HCT116 (cell line): ENCODE measurements around the gene ARHGAP10. TPM values are rescaled to one million over a fixed set of nuclear protein-coding genes. Genes with fewer than 3 reads are reported as not detected.

Experiments
- ATAC-seq: fragments of 200-7000 bp; cut with Tn5 transposase; 2 replicates; pipeline ENCODE4 v1.9.1; 2020; ENCODE audit warnings: mild to moderate bottlenecking, moderate library complexity
- BruUV-seq: library from RNA; stranded (reverse); fragments of 400-500 nt; replicated peaks from 2 replicates; lab custom pipeline; 2021; lab: Mats Ljungman, UMichigan
- CTCF ChIA-PET: fragments of 300-600 bp; sonication (Branson Sonifier 250); formaldehyde crosslinking; loops from one replicate; lab custom pipeline; 2021; ENCODE audit warnings: antibody characterized with exemption; lab: Charles Lee
- POLR2A ChIA-PET: fragments of 300-600, 350-600 bp; sonication (Branson Sonifier 250); formaldehyde crosslinking; loops from one replicate; lab custom pipeline; 2021; ENCODE audit warnings: antibody characterized with exemption; lab: Charles Lee
- RAD21 ChIA-PET, 2 experiments: fragments of 300-600 bp; sonication (Branson Sonifier 250); formaldehyde crosslinking; loops; one replicate each; lab custom pipeline; 2023; ENCODE audit warnings: low total read pairs in 2 of 2; ENCODE audit not compliant: uncharacterized antibody in 2 of 2, unreplicated experiment in 2 of 2, low non-redundant PET in 1 of 2; lab: Charles Lee
- DNase-seq: peaks from one replicate; pipeline ENCODE4 v3.0.0-alpha.2; 2010; ENCODE audit warnings: low read depth, low spot score
- H2AFZ ChIP-seq: fragments of 200-600 bp; shearing (Covaris generic), sonication (generic); 2 replicates; pipeline ENCODE4 v1.6.1; 2017; ENCODE audit warnings: low read depth, mixed run types, mixed read lengths, antibody characterized with exemption, low read length; ENCODE audit not compliant: poor library complexity, severe bottlenecking
- H3K27ac ChIP-seq: 2 replicates; pipeline ENCODE4 v1.5.1; 2012; ENCODE audit warnings: low read depth, low read length
- H3K27me3 ChIP-seq: fragments of 200-600 bp; sonication (generic); 2 replicates; pipeline ENCODE4 v1.6.1; 2016; ENCODE audit warnings: mixed run types, low read length, mixed read lengths; ENCODE audit not compliant: insufficient read depth
- H3K36me3 ChIP-seq, 2 experiments: fragments of 200-500 bp in 1 of 2; fragments of 200-600 bp in 1 of 2; sonication (Bioruptor generic) in 1 of 2; sonication (generic) in 1 of 2; 2 replicates each; pipeline versions ENCODE4 v1.5.1 to v1.6.1; 2014 to 2016; ENCODE audit warnings: low read length in 2 of 2, inconsistent platforms in 1 of 2, mixed read lengths in 1 of 2, mixed run types in 1 of 2; ENCODE audit not compliant: insufficient read depth in 2 of 2, control insufficient read depth in 1 of 2
- H3K4me1 ChIP-seq, 2 experiments: fragments of 200-600 bp in 1 of 2; sonication (generic) in 1 of 2; 2 replicates each; pipeline versions ENCODE4 v1.5.1 to v1.6.1; 2012 to 2017; ENCODE audit warnings: low read length in 2 of 2, inconsistent platforms in 1 of 2, mild to moderate bottlenecking in 1 of 2, mixed read lengths in 1 of 2, mixed run types in 1 of 2, moderate library complexity in 1 of 2; ENCODE audit not compliant: insufficient read depth in 2 of 2, control insufficient read depth in 1 of 2
- H3K4me2 ChIP-seq: fragments of 200-600 bp; sonication (generic); 2 replicates; pipeline ENCODE4 v1.6.1; 2017; ENCODE audit warnings: mixed run types, low read length, mixed read lengths
- H3K4me3 ChIP-seq, 2 experiments: fragments of 200-600 bp in 1 of 2; sonication (generic) in 1 of 2; replicated peaks in 1 of 2; 2 replicates each; pipeline ENCODE4 v1.5.1; 2011 to 2016; ENCODE audit warnings: low read length in 2 of 2, control low read depth in 1 of 2, low read depth in 1 of 2, mild to moderate bottlenecking in 1 of 2, mixed read lengths in 1 of 2, mixed run types in 1 of 2
- H3K79me2 ChIP-seq: fragments of 200-600 bp; sonication (generic); 2 replicates; pipeline ENCODE4 v1.6.1; 2017; ENCODE audit warnings: mild to moderate bottlenecking, mixed run types, low read length, moderate library complexity, mixed read lengths; ENCODE audit not compliant: insufficient read depth
- H3K9ac ChIP-seq: fragments of 200-600 bp; sonication (generic); 2 replicates; pipeline ENCODE4 v1.6.1; 2016; ENCODE audit warnings: low read length, mixed read lengths
- H3K9me2 ChIP-seq: fragments of 200-600 bp; sonication (generic), shearing (Covaris generic); 2 replicates; pipeline ENCODE4 v1.6.1; 2017; ENCODE audit warnings: mixed run types, mild to moderate bottlenecking, moderate library complexity; ENCODE audit not compliant: insufficient read depth
- H3K9me3 ChIP-seq, 2 experiments: fragments of 200-500 bp in 1 of 2; fragments of 200-600 bp in 1 of 2; sonication (Bioruptor generic) in 1 of 2; sonication (generic) in 1 of 2; 2 replicates each; pipeline ENCODE4 v1.6.1; 2014 to 2017; ENCODE audit warnings: low read length in 2 of 2, mixed read lengths in 2 of 2, inconsistent platforms in 1 of 2, low read depth in 1 of 2, mild to moderate bottlenecking in 1 of 2, mixed run types in 1 of 2, moderate library complexity in 1 of 2; ENCODE audit not compliant: control insufficient read depth in 1 of 2, insufficient read depth in 1 of 2
- H4K20me1 ChIP-seq: fragments of 200-600 bp; sonication (generic), shearing (Covaris generic); 2 replicates; pipeline ENCODE4 v1.6.1; 2017; ENCODE audit warnings: mixed run types, mild to moderate bottlenecking, moderate library complexity; ENCODE audit not compliant: insufficient read depth
- CBX3 ChIP-seq: IDR thresholded peaks from 2 replicates; pipeline ENCODE4 v1.6.1; 2012; ENCODE audit warnings: low read depth
- EZH2 ChIP-seq: fragments of 200-600 bp; sonication (generic); IDR thresholded peaks from 2 replicates; pipeline ENCODE4 v1.6.1; 2017; ENCODE audit warnings: antibody characterized with exemption, mixed run types
- EZH2phosphoT487 ChIP-seq: fragments of 200-600 bp; IDR thresholded peaks from 2 replicates; pipeline ENCODE4 v1.6.1; 2018; ENCODE audit warnings: antibody characterized with exemption, borderline replicate concordance
- FOSL1 ChIP-seq: IDR thresholded peaks from 2 replicates; pipeline ENCODE4 v1.6.1; 2012; ENCODE audit warnings: low read depth
- POLR2A ChIP-seq: IDR thresholded peaks from 2 replicates; pipeline ENCODE4 v1.7.0; 2011; ENCODE audit warnings: borderline replicate concordance; ENCODE audit not compliant: insufficient read depth, insufficient read length; ENCODE audit errors: extremely low read depth
- RAD21 ChIP-seq: IDR thresholded peaks from 2 replicates; pipeline ENCODE4 v1.6.1; 2012; ENCODE audit warnings: low read depth, mild to moderate bottlenecking
- SIN3A ChIP-seq: IDR thresholded peaks from 2 replicates; pipeline ENCODE4 v1.6.1; 2012; ENCODE audit warnings: low read depth
- SP1 ChIP-seq: IDR thresholded peaks from 2 replicates; pipeline ENCODE4 v1.6.1; 2012; ENCODE audit warnings: low read depth
- SRF ChIP-seq: IDR thresholded peaks from 2 replicates; pipeline ENCODE4 v1.6.1; 2012; ENCODE audit warnings: low read depth
- TCF7L2 ChIP-seq: IDR thresholded peaks from 2 replicates; pipeline ENCODE4 v1.7.0; 2011; ENCODE audit warnings: borderline replicate concordance, inconsistent platforms; ENCODE audit not compliant: insufficient read depth, insufficient read length; ENCODE audit errors: extremely low read depth
- ZFX ChIP-seq: fragments of 450-650 bp; IDR thresholded peaks from 2 replicates; pipeline ENCODE4 v1.6.1; 2017
- ZNF274 ChIP-seq: fragments of 200-500 bp; sonication (Bioruptor generic); IDR thresholded peaks from 2 replicates; pipeline ENCODE4 v1.6.1; 2014; ENCODE audit warnings: mild to moderate bottlenecking, low read depth, low read length, inconsistent platforms
- intact Hi-C: fragments of 100-400 bp; cut with micrococcal nuclease; formaldehyde crosslinking; loops from 2 replicates; pipeline ENCODE4 v1.10.0; 2022
- total RNA-seq: library from RNA; stranded (reverse); gene quantifications from one replicate; pipeline ENCODE4 v1.2.1, GENCODE V29; 2021; ENCODE audit not compliant: unreplicated experiment
- TF ChIP-seq, protein P1 (sequence below), 3 experiments: fragments of 200-600 bp in 1 of 3; sonication (generic) in 1 of 3; IDR thresholded peaks in 2 of 3; conservative IDR thresholded peaks in 1 of 3; 2 replicates each; pipeline ENCODE4 v1.5.1; 2012 to 2017; ENCODE audit warnings: low read depth in 2 of 3, low read length in 2 of 3, antibody characterized with exemption in 1 of 3, borderline replicate concordance in 1 of 3, control low read depth in 1 of 3, mild to moderate bottlenecking in 1 of 3, mixed read lengths in 1 of 3, mixed run types in 1 of 3, moderate library complexity in 1 of 3; ENCODE audit not compliant: insufficient read depth in 1 of 3
- TF ChIP-seq, protein P2 (sequence below): IDR thresholded peaks from 2 replicates; pipeline ENCODE4 v1.6.1; 2011; ENCODE audit warnings: mild to moderate bottlenecking, low read length, moderate library complexity; ENCODE audit not compliant: insufficient replicate concordance; ENCODE audit errors: extremely low read depth
- TF ChIP-seq, protein P3 (sequence below): IDR thresholded peaks from 2 replicates; pipeline ENCODE4 v1.6.1; 2012
- TF ChIP-seq, protein P4 (sequence below): IDR thresholded peaks from 2 replicates; pipeline ENCODE4 v1.6.1; 2012
- TF ChIP-seq, protein P5 (sequence below): IDR thresholded peaks from 2 replicates; pipeline ENCODE4 v1.6.1; 2012; ENCODE audit warnings: low read depth

ARHGAP10 gene
- total RNA-seq, 1 experiment from 2014 or later = 24.7 TPM

DNA sequence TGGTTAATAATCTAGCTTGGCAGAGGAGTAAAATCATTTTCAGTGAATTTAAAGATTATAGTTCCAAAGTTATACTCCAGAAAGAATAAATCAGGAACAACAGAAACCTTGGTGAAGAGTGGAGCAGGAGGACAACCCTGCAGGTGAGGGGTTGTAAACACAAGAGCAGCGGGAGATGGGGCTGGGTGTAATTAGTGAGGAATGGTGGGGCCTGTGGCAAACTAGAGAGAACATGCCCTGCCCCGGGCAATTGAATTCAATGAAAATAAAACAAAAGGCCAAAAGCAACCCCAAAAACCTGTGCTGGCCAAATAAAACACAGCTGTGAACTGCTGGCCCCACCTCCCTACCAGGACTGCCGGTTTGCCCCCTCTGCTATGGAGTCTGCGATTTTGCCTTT, 385.1 kb downstream of the ARHGAP10 start:
- Histone ChIP-seq H4K20me1 (0 out of 2 replicates have a peak, but pooled peaks cover 3% of the 10 kb centered on the region), H3K27ac (no peak overlapping the region), H3K4me3 (no peak overlapping the region), H3K9ac (no peak overlapping the region), H3K79me2 (no peaks in the 10 kb centered on the region), H3K36me3 (no peaks in the 10 kb centered on the region), H2AFZ (no peak overlapping the region), H3K4me1 (no peaks in the 10 kb centered on the region), H3K27me3 (no peaks in the 10 kb centered on the region)
- no TSS peak for BruUV-seq
- ATAC-seq = 0 out of 2 replicates have a peak, but pooled peaks have one; percentile 42
- ChIA-PET POLR2A (no interaction called here), CTCF (no interaction called here)
- TF ChIP-seq ZNF274 (no peak), CBX3 (no peak), ZFX (no peak), SIN3A (no peak), RAD21 (no peak), SP1 (no peak), EZH2phosphoT487 (no peak), TCF7L2 (no peak), POLR2A (no peak), EZH2 (no peak), SRF (no peak), FOSL1 (no peak)
- TF ChIP-seq, protein P1, sequence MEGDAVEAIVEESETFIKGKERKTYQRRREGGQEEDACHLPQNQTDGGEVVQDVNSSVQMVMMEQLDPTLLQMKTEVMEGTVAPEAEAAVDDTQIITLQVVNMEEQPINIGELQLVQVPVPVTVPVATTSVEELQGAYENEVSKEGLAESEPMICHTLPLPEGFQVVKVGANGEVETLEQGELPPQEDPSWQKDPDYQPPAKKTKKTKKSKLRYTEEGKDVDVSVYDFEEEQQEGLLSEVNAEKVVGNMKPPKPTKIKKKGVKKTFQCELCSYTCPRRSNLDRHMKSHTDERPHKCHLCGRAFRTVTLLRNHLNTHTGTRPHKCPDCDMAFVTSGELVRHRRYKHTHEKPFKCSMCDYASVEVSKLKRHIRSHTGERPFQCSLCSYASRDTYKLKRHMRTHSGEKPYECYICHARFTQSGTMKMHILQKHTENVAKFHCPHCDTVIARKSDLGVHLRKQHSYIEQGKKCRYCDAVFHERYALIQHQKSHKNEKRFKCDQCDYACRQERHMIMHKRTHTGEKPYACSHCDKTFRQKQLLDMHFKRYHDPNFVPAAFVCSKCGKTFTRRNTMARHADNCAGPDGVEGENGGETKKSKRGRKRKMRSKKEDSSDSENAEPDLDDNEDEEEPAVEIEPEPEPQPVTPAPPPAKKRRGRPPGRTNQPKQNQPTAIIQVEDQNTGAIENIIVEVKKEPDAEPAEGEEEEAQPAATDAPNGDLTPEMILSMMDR (IDR thresholded peaks at IDR 0.05 in 2 of 3, conservative IDR thresholded peaks at IDR 0.05 in 1 of 3; ENCODE audit: borderline replicate concordance in 1 of 3, insufficient read depth in 1 of 3, low read depth in 2 of 3, low read length in 2 of 3) = no peak
- TF ChIP-seq, protein P2, sequence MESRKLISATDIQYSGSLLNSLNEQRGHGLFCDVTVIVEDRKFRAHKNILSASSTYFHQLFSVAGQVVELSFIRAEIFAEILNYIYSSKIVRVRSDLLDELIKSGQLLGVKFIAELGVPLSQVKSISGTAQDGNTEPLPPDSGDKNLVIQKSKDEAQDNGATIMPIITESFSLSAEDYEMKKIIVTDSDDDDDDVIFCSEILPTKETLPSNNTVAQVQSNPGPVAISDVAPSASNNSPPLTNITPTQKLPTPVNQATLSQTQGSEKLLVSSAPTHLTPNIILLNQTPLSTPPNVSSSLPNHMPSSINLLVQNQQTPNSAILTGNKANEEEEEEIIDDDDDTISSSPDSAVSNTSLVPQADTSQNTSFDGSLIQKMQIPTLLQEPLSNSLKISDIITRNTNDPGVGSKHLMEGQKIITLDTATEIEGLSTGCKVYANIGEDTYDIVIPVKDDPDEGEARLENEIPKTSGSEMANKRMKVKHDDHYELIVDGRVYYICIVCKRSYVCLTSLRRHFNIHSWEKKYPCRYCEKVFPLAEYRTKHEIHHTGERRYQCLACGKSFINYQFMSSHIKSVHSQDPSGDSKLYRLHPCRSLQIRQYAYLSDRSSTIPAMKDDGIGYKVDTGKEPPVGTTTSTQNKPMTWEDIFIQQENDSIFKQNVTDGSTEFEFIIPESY = no peak
- TF ChIP-seq, protein P3, sequence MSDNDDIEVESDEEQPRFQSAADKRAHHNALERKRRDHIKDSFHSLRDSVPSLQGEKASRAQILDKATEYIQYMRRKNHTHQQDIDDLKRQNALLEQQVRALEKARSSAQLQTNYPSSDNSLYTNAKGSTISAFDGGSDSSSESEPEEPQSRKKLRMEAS = no peak
- TF ChIP-seq, protein P4, sequence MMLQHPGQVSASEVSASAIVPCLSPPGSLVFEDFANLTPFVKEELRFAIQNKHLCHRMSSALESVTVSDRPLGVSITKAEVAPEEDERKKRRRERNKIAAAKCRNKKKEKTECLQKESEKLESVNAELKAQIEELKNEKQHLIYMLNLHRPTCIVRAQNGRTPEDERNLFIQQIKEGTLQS = no peak
- TF ChIP-seq, protein P5, sequence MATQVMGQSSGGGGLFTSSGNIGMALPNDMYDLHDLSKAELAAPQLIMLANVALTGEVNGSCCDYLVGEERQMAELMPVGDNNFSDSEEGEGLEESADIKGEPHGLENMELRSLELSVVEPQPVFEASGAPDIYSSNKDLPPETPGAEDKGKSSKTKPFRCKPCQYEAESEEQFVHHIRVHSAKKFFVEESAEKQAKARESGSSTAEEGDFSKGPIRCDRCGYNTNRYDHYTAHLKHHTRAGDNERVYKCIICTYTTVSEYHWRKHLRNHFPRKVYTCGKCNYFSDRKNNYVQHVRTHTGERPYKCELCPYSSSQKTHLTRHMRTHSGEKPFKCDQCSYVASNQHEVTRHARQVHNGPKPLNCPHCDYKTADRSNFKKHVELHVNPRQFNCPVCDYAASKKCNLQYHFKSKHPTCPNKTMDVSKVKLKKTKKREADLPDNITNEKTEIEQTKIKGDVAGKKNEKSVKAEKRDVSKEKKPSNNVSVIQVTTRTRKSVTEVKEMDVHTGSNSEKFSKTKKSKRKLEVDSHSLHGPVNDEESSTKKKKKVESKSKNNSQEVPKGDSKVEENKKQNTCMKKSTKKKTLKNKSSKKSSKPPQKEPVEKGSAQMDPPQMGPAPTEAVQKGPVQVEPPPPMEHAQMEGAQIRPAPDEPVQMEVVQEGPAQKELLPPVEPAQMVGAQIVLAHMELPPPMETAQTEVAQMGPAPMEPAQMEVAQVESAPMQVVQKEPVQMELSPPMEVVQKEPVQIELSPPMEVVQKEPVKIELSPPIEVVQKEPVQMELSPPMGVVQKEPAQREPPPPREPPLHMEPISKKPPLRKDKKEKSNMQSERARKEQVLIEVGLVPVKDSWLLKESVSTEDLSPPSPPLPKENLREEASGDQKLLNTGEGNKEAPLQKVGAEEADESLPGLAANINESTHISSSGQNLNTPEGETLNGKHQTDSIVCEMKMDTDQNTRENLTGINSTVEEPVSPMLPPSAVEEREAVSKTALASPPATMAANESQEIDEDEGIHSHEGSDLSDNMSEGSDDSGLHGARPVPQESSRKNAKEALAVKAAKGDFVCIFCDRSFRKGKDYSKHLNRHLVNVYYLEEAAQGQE = no peak
- TF ChIP-seq, all 23 proteins: peak for 0
- Histone ChIP-seq H3K9me3 (no peaks in the 10 kb centered on the region), H3K4me2 (no peak overlapping the region), H3K9me2 (no peaks in the 10 kb centered on the region; the same call in 1 of the 2 replicates)
- RAD21 ChIA-PET = no interaction called here
- intact Hi-C loops = no loop called here
- DNase-seq = no peak
